GM19452 (cell line): ENCODE measurements around the gene CLK3.
"Not testable (repeated sequence)": the region's sequence is repeated elsewhere in the genome, so short reads cannot be mapped to it uniquely, and the experiment has no call there.

Experiments used
- ATAC-seq: cut with Tn5 transposase; IDR thresholded peaks from one replicate; pipeline ENCODE4 v1.9.1; 2021; ENCODE audit not compliant: unreplicated experiment

The CLK3 gene

GRCh38 chr15:74620636-74621545, 5.3 kb downstream of the CLK3 start:
- no peak for ATAC-seq

GRCh38 chr15:74621546-74621920, 5.9 kb downstream of the CLK3 start:
- no peak for ATAC-seq

DNA sequence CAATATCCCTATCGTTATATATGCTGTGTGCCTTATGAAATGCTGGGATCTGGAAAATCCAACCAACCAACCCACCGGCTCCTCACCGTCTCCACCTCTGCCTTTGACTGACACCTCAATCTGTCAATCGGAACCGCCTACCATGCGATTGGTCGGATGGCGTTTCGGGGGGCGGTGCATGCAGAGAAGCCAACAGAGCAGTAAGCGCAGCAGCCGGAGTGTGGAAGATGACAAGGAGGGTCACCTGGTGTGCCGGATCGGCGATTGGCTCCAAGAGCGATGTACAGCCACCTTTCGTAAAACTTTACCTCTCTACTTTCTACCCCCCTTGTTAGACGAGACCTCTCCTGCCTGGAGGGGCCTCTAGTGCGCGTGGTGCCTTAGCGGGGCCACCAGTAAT, 6.3 kb downstream of the CLK3 start:
- no peak for ATAC-seq

DNA sequence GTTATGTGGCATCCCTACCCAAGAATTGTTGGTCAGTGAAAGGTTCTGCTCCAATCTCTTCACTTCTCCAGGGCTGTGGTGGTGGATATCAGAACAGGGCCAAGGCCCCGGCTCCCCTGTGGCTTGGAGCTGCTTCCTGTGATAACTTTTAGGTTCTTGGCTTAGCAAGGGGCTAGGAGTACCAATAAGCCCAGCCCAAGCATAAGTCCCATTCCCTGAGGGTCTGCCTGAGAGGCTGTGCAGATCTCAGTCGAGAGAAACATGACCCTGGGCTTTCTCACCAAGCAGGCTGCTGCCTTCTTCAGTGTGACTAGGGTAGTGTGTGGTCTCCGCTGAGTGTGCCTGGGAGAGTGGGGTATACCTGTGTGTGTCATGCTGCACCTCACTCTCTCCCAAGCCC, 7.1 kb downstream of the CLK3 start:
- ATAC-seq, result no peak

GRCh38 chr15:74624020-74624602, 8.5 kb downstream of the CLK3 start:
- ATAC-seq, result no peak

- ATAC-seq, result no peak
These were observed 10.1 kb downstream of the CLK3 start for GRCh38 chr15:74625693-74626092.

DNA sequence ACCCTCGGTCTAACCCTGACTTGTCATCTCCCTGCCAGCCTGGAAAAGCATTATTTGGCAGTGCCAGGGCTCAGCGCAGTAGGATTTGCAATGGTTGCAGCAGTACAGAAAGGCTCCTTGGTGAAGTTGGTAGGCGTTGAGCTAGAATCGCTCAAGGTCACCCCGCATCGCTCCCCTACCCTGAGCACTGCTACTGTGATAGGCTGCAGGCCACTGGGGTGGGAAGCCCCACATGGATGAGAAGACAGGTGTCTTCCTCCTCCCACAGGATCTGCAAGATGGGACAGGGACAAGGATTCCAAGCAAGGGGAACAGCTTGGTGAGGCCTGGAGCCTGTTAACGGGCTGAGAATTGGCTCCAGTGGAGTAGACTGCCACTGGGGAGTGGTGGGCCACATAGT, 10.7 kb downstream of the CLK3 start:
- ATAC-seq, result no peak

GRCh38 chr15:74626752-74627692, 11.4 kb downstream of the CLK3 start:
- no peak for ATAC-seq

DNA sequence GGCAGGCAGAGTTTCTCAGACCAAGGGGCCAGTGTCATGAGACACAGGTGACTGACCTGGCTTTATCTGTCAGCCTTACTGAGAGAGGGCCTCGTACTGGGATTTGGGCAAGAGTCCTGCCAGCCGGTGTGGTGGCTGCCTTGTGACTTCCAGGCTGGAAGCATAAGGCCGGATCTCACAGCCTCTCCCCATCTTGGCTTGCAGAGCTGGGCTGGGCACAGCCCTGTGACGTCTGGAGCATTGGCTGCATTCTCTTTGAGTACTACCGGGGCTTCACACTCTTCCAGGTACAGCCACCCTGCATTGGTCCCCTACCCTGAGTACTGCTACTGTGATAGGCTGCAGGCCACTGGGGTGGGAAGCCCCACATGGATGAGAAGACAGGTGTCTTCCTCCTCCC, 12.1 kb downstream of the CLK3 start:
- ATAC-seq, result no peak

GRCh38 chr15:74628199-74628598, 12.6 kb downstream of the CLK3 start:
- ATAC-seq, result no peak

- ATAC-seq, result no peak
These were observed 13.3 kb downstream of the CLK3 start for GRCh38 chr15:74628949-74629348.

GRCh38 chr15:74629696-74630095, 14.1 kb downstream of the CLK3 start:
- ATAC-seq, result not testable (repeated sequence)

DNA sequence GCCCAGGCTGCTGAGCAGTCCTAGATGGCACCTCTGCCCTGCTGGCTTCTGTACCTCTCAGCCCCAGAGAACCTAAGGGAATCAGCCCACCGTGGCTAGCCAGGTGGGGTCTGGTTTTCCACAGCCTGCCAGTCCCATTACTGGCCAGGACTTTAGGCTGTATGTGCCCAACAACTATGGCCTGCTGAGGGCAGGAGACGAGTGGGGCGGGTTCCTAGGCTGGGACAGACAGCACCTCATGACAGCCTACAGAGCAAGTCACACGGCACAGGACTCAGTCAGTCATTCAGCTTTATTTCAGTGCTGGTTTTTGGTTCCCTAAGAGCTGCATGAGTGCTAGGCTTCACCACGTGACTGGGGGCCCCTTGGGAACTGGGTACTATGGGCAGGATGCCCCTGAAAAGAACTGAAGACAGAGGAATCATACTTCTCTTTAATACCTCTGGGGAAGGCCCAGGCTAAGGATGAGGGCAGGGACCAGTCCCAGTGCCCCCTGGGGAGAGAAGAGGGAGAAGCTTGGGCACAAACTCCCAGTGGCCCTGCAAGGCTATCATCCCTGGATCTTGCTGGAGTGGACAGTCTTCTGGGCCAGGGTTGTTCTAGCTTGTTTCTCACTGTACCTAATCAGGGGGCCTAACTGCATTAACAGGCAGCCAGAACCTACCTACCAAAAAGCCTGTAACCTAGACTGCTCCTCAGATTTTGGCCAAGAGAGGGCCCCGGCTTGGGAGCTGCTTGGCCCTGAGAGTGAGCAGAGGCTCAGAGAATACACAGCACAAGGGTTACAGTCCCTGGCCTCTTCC, 14.8 kb downstream of the CLK3 start:
- ATAC-seq, result no peak

GRCh38 chr15:74631087-74631385, 15.4 kb downstream of the CLK3 start:
- no peak for ATAC-seq

- no peak for ATAC-seq
These were observed 15.8 kb downstream of the CLK3 start for GRCh38 chr15:74631408-74631807.

DNA sequence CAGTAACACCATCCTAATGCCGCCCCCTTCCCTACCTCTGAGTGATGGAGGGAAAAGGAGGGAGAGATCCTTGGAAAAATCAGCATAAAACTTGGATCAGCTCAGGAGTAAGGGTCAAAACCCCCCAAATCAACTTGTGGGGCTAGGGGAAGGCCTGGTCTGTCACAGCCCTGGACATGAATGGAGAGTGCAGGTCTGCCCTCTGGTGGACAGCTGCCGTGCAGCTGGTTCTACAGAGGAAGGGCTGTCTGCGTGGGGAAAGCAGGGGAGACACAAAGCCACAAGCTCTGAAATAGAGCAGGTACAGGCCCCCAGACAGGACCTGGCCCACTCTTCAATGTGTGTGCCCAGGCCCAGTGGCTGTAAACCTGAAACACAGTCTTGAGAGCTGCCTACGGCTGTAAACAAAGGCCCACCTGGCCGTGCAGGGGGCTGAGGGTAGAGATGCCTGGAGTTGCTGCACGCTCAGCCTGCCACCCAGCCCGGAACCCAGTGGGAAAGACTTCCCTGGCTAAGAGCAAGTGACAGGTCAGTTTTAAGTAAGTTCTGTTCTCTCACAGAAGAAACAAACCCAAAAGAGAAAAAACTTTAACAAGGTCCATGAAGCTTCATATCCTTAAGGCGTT, 16.4 kb downstream of the CLK3 start:
- no peak for ATAC-seq

- no peak for ATAC-seq
These were observed 17.0 kb downstream of the CLK3 start for GRCh38 chr15:74632601-74633000.

- ATAC-seq, result no peak
These were observed 18.1 kb downstream of the CLK3 start for GRCh38 chr15:74633781-74634180.

DNA sequence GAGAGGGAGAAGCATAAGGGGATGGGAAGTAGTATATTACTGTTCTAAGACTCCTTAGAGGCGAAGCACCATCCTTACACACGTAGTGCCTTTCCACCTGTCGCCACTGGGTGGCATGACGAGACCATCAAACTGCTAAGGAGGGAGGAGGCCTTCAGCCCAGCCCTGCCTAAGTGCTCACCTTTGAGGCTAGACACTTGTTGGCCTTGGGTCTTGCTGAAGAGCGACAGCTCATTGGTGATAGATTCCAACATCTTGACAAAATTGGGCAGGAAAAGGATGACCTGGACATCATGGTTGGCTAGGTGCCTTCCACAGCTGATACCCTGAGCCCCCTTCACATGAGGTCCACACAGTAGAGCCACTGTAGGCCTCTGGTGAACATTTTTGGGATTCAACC, 19.6 kb downstream of the CLK3 start:
- ATAC-seq, result no peak

DNA sequence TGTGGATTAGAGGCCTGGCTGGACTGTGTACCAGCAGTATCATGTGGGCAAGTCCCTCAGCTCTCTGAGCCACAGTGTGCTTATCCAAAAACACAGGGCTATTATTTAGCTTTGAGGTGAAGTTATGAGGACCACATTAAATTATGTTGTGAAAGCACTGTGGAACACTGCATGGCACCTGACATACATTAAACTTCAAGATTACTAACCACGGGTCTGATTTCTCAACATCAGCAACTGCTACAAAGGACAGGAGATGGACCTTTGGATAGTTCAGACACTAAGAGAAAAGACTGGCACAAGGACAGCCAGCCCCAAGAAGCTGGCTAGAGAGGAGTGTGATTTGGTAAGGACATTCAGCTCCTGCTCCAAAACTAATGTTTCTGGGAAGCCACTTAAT, 21.3 kb downstream of the CLK3 start:
- ATAC-seq, result no peak
